Measurements from ENCODE around the gene DKKL1.

DNA sequence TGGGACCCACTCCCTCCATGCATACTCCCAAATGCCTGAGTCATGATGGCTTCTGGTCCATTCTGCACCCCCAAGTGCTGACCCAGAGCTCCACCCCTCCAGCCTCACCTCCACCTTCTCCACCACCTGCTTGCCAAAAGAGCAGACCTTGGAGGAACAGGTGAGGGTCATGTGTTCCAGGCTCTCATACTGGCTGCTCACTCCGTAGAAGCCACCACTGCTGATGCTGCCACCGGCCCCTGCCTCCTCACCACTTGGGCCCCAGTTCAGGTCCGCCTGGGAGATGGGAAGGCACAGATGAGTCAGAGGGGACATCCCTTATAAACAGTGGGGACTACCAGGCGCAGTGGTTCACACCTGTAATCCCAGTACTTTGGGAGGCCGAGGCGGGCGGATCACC is 20.6 kb upstream of the DKKL1 start:
- TF ChIP-seq, protein P1, sequence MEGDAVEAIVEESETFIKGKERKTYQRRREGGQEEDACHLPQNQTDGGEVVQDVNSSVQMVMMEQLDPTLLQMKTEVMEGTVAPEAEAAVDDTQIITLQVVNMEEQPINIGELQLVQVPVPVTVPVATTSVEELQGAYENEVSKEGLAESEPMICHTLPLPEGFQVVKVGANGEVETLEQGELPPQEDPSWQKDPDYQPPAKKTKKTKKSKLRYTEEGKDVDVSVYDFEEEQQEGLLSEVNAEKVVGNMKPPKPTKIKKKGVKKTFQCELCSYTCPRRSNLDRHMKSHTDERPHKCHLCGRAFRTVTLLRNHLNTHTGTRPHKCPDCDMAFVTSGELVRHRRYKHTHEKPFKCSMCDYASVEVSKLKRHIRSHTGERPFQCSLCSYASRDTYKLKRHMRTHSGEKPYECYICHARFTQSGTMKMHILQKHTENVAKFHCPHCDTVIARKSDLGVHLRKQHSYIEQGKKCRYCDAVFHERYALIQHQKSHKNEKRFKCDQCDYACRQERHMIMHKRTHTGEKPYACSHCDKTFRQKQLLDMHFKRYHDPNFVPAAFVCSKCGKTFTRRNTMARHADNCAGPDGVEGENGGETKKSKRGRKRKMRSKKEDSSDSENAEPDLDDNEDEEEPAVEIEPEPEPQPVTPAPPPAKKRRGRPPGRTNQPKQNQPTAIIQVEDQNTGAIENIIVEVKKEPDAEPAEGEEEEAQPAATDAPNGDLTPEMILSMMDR (conservative IDR thresholded peaks at IDR 0.05 in 1 of 2, IDR thresholded peaks at IDR 0.05 in 1 of 2; ENCODE audit: extremely low read depth in 1 of 2, insufficient read depth in 1 of 2, low read depth in 1 of 2, low read length in 2 of 2): no peak
- no peak for TF ChIP-seq EZH2 (IDR thresholded peaks at IDR 0.05; ENCODE audit: borderline replicate concordance, low read length)
